ENCODE measurements around the gene MAPKAPK2. TPM values are rescaled to one million over a fixed set of nuclear protein-coding genes. Genes with fewer than 3 reads are reported as not detected.

The MAPKAPK2 gene
- total RNA-seq, 3 donors from 2014 or later: 68.4 to 75.2 (median 72.1) TPM

DNA sequence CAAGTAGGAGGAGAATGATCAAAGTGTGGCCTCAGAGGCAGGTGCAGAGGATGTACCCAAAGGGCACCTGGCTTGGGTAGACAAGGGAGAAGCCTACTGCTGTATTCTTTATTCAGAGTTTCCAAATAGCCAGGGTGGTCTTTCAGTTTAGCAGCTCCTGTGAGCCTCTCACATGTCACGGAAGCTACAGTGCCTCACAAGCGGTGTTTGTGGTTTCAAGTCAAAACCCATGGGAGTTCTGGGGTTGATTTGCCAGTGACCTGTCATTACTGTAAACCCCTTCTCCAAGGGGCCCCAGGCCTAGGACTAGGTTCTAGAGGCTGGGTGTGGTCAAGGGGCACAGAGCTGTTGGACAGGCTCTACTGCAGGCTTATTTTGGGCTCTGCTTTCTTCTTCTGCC lies 97.7 kb downstream of the MAPKAPK2 start:
- H3K4me1 ChIP-seq (ENCODE audit: low read depth): no peaks in the 10 kb centered on the region
- TF ChIP-seq CTCF (IDR thresholded peaks at IDR 0.05): no peak
- no peak for DNase-seq
- ATAC-seq: no peak
- no peaks in the 10 kb centered on the region for H3K36me3 ChIP-seq (ENCODE audit: low read depth)
- no peak overlapping the region for H3K4me3 ChIP-seq
- intact Hi-C loops (cut with DNase I, micrococcal nuclease): no loop called here
- H3K9me3 ChIP-seq: no peaks in the 10 kb centered on the region

- Histone ChIP-seq H3K9me3 (no peaks in the 10 kb centered on the region), H3K4me3 (no peak overlapping the region), H3K4me1 (ENCODE audit: low read depth) (no peaks in the 10 kb centered on the region), H3K36me3 (ENCODE audit: low read depth) (no peaks in the 10 kb centered on the region)
- DNase-seq (no peak), ATAC-seq (no peak)
- TF ChIP-seq CTCF (IDR thresholded peaks at IDR 0.05): no peak
- intact Hi-C loops (cut with DNase I, micrococcal nuclease): no loop called here
Observed at GRCh38 chr1:206783506-206783905, 98.8 kb downstream of the MAPKAPK2 start.

Other genes starting within 250 kb of the MAPKAPK2 start
- gene IKBKE, start 214.4 kb upstream of the MAPKAPK2 start, total RNA-seq: 10 to 100 TPM in 2 of 3 donors, 1 to 10 TPM in 1; 9.7 to 24.7 (median 16.4) TPM
- 1 to 10 TPM; 5.3 to 7.6 (median 5.8) TPM for gene RASSF5, start 177.4 kb upstream of the MAPKAPK2 start, total RNA-seq
- gene EIF2D, start 72.4 kb upstream of the MAPKAPK2 start, total RNA-seq: 10 to 100 TPM; 36.8 to 47.8 (median 43.9) TPM
- 1 to 10 TPM in 2 of 3 donors, under 1 TPM in 1; 0.61 to 4.7 (median 1.4) TPM for gene DYRK3, start 49.4 kb upstream of the MAPKAPK2 start, total RNA-seq
- not detected for gene IL19, start 85.9 kb downstream of the MAPKAPK2 start, total RNA-seq
- gene IL10, start 87.6 kb downstream of the MAPKAPK2 start, total RNA-seq: 1 to 10 TPM; 1.0 to 2.9 (median 2.8) TPM
- not detected for gene IL20, start 180.7 kb downstream of the MAPKAPK2 start, total RNA-seq
- not detected for gene IL24, start 212.5 kb downstream of the MAPKAPK2 start, total RNA-seq
- gene FCMR, start 237.0 kb downstream of the MAPKAPK2 start, total RNA-seq: 1 to 10 TPM; 1.6 to 5.6 (median 4.6) TPM